Fibroblast of pulmonary artery (primary cell): Measurements from ENCODE around the gene TYK2.

Source experiments
- DNase-seq: peaks from one replicate; pipeline ENCODE4 v3.0.0-alpha.2; 2010; ENCODE audit warnings: low read depth
- H3K4me3 ChIP-seq: replicated peaks from 2 replicates; pipeline ENCODE4 v1.5.1; 2011; ENCODE audit warnings: low read depth, mild to moderate bottlenecking, control low read depth, low read length, moderate library complexity
- CTCF ChIP-seq: IDR thresholded peaks from 2 replicates; pipeline ENCODE4 v1.5.1; 2011; ENCODE audit warnings: mild to moderate bottlenecking, control low read depth, low read length, inconsistent platforms; ENCODE audit errors: missing control alignments

Gene TYK2

GRCh38 chr19:10317045-10317856 is 63.1 kb downstream of the TYK2 start:
- no peak for TF ChIP-seq CTCF
- H3K4me3 ChIP-seq = no peak overlapping the region
- no peak for DNase-seq

GRCh38 chr19:10316229-10317044 is 63.9 kb downstream of the TYK2 start:
- no peak for DNase-seq
- H3K4me3 ChIP-seq = no peak overlapping the region
- no peak for TF ChIP-seq CTCF

GRCh38 chr19:10315335-10316214 is 64.8 kb downstream of the TYK2 start, which contains the start of gene FDX2:
FDX2 (minus strand) TSS chr19:10316015; CDS start chr19:10315996, 19 bp downstream.
- TF ChIP-seq CTCF = no peak
- H3K4me3 ChIP-seq = peak within 1 kb of the TSS; percentile 86
- peak; percentile 78 for DNase-seq

- no peak within 1 kb of the TSS for H3K4me3 ChIP-seq
- DNase-seq = no peak
- TF ChIP-seq CTCF = no peak
Measured at GRCh38 chr19:10309423-10309822, 70.9 kb downstream of the TYK2 start, which contains the start of gene ZGLP1. ZGLP1 (minus strand) TSS chr19:10309815.

GRCh38 chr19:10306327-10306726 is 74.0 kb downstream of the TYK2 start:
- no peak overlapping the region for H3K4me3 ChIP-seq
- TF ChIP-seq CTCF = no peak
- DNase-seq = no peak

GRCh38 chr19:10305139-10305806 is 75.1 kb downstream of the TYK2 start:
- H3K4me3 ChIP-seq = no peak overlapping the region
- DNase-seq = no peak
- TF ChIP-seq CTCF = no peak
